Activated CD8-positive, alpha-beta memory T cell treated with anti-CD3 and anti-CD28 coated beads, Interleukin-2, amount 50 U/mL, for 1 hour (primary cell): ENCODE measurements around the gene UBB.
"Not testable (repeated sequence)": the region's sequence is repeated elsewhere in the genome, so short reads cannot be mapped to it uniquely, and the experiment has no call there.

ENCODE experiments used
- DNase-seq: peaks from one replicate; pipeline ENCODE4 v3.0.0-alpha.2; 2020; ENCODE audit errors: extremely low read depth

UBB gene

DNA sequence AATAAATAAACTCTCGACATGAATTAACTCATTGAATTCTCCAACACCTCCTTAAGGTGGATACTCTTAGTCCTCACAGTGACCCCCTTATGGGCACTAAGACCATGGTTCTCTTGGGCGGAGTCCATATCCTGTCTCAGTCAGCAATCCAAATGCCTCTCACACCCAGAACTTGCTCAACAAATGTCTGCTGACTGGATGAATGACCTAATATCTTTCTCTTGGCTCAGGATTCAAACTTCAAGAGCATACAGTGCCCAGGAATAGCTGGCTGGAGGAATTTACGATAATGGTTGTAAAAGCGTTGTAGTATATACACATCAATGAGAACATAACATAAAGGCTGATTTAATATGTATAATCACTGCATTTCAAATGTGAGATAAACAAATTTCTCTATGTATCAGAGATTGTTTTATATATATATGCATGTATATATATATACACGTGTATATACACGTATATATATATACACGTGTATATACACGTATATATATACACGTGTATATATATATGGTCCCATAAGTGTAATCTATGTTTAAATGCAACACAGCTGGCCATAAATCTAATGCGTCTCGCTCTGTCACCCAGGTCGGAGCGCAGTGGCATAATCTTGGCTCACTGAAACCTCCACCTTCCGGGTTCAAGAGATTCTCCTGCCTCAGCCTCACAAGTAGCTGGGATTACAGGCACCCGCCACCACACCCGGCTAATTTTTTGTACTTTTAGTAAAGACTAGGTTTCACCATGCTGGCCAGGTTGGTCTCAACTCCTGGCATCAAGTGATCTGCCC lies 6.5 kb upstream of the UBB start:
- DNase-seq, result no peak

DNA sequence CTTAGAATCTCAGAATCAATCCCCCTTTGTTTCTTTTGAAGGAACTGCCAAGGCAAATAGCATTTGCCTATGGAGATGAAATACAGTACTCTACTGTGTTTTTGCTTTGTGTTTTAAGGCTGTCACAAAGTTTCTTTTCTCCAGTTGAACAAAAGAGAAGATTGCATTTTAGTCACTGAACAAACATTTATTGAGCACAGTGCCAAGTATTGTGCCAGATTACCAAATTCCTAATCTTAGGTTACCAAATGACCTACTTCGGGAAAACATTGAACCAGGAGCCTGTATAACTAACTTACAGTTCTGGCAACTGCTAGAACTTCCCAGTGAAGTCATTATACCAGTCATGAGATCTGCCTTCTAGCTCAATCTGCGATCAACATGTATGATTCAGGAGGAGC lies 3.0 kb upstream of the UBB start:
- no peak for DNase-seq

DNA sequence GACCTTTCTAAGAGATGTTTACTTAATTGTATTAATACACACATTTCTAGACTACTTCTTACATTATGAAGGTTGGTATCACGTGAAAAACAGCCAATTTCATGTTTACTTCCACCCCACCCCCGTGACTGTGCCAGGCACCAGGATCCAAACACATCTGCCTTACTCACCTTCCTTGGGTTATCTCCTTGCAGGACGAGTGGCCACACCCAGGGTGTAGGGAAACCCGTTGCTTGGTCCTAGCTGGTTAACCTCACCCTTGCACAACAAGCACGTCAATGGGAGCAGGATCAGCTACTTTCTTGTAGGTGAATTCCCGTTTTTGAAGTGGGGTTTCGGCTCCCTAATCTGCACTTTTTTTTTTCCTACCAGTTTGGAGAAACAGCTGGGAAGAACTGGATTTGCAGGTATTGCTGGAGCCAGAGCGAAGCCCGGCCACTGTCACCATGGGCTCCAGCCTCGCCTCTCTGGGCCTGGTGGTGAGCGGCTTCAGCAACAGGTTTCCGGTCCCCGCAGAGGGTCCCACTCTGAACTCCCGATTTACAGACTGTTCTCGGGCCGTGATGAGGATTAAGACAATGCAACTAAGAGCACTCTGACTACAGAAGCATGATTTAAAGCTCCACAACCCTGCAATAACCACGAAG lies 2.1 kb upstream of the UBB start:
- DNase-seq, result no peak

DNA sequence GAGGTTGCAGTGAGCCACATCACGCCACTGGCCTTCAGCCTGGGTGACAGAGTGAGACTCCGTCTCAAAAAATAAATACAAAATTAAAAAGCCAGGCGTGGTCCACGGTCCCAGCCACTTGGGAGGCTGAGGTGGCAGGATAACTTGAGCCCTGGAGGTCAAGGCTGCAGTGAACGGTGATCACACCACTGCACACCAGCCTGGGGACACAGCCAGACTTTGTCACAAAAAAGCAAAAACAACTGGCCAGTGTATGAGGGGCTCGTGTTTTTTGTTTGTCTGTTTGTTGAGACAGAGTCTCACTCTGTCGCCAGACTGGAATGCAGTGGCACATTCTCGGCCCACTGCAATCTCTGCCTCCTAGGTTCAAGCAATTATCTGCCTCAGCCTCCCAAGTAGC lies 1.2 kb upstream of the UBB start:
- DNase-seq, result no peak

DNA sequence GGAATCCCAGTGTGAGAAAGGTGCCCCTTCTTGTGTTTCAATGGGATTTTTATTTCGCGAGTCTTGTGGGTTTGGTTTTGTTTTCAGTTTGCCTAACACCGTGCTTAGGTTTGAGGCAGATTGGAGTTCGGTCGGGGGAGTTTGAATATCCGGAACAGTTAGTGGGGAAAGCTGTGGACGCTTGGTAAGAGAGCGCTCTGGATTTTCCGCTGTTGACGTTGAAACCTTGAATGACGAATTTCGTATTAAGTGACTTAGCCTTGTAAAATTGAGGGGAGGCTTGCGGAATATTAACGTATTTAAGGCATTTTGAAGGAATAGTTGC lies 567 bp downstream of the UBB start:
- DNase-seq, result no peak

DNA sequence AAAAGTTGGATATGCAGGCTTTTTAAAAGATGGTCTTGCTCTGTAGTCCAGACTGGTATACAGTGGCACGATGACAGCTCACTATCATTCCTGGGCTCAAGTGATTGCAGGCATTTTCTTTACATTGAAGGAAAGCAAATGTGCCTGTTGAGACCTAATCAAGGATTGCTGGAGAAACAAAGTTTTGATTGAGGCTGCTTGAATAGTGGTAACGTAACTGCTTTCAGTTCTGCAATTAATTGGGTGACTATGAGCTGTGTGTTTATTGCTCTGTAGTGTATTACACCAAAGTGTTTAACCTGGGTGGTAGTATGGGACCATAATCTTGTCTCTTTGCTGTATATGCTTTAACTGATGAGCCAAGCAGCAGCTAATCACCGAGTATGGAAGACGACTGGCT lies 2.3 kb downstream of the UBB start:
- no peak for DNase-seq

DNA sequence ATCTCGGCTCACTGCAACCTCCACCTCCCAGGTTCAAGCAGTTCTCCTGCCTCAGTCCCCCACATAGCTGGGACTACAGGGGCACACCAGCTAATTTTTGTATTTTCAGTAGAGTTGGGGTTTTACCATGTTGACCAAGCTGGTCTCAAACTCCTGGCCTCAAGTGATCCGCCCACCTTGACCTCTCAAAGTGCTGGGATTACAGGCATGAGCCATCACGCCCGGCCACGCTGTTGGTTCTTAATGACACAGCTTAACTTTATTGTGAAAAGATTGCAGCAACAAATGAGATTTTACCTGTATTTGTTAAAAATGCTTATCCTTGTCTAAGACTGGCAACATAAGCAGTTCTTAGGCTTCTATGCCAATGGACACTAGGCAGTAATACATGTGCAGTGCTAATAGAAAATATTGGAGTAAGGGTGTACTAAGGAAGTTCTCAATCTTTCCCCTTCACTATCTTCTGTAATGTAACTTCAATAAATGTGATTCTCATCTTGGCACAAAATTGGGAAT lies 2.9 kb downstream of the UBB start:
- no peak for DNase-seq

DNA sequence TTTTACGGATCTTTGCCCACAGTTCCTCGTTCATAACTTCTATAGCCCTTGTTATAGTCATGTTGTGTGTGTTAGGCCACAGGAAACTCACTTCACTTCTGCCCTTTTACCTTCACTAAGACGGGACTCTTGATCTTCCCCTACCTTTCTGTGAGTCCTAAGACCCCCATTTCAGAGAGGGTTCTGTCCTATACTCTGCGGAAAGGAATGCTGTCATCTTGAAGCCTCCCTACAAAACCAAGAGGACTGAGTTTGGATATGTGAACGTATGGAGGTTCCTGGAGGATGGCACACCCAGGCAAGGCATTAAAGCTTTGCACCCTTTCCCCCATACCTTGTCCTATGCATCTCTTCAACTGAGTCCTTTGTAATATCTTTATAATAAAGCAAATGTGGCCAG lies 3.7 kb downstream of the UBB start:
- DNase-seq, result no peak

DNA sequence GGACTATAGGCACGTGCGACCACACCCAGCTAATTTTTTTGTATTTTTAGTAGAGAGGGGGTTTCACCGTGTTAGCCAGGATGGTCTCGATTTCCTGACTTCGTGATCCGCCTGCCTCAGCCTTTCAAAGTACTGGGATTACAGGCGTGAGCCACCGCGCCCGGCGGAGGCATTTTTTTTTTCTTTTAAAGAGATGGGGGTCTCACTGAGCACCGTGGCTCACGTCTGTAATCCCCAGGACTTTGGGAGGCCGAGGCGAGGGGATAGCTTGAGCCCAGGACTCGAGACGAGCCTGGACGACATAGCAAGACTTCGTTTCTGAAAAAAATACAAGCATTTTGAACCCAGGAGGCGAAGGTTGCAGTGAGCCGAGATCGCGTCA lies 5.2 kb downstream of the UBB start:
- not testable (repeated sequence) for DNase-seq

DNA sequence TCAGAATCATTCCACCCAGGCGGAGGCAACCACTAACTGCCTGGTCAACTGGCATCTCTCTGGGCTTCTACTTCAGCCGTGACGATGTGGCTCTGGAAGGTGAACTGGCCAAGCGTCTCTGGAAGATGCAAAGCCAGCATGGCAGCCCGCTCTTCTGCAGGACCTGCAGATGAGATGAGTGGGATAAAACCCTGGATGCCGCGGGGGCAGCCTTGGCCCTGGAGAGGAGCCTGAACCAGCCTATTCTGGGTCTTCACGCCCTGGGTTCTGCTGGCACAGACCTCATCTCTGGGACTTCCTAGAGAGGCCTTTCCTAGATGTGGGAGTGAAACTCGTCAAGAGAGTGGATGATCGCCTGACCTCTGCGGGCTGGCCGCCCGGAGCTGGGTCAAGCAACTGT lies 10.6 kb downstream of the UBB start:
- DNase-seq, result no peak

DNA sequence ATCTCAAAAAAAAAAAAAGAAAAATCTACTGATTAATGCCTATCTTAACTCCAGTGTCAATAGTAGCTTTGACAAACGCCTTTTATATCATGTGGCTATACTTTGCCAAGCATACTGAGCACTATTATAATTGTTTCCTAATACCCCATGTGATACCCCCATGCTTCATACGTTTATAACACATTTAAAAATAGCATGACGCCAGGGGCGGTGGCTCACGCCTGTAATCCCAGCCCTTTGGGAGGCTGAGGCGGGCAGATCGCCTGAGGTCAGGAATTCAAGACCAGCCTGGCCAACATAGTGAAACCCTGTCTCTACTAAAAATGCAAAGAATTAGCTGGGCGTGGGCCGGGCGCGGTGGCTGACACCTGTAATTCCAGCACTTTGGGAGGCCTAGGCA lies 11.6 kb downstream of the UBB start:
- DNase-seq, result not testable (repeated sequence)

DNA sequence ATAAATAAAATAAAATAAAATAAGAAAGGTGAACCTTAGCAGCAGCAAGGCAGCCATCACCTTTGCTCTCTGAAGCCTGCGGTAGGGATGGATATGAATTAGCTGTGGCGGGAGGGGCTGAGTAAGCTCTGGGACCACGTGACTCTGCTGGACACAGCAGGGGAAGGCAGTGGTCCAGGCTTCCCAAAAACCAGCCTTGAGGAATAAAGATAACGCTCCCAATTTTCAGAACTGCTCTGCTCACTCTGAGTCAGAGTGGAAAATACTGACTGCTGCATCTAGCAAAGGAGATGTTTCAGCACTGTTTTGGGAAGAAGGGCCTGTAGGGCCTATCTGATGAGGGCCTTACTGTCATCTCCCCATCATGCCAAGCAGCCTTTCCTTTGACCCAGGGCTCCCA lies 15.0 kb downstream of the UBB start:
- DNase-seq, result not testable (repeated sequence)

DNA sequence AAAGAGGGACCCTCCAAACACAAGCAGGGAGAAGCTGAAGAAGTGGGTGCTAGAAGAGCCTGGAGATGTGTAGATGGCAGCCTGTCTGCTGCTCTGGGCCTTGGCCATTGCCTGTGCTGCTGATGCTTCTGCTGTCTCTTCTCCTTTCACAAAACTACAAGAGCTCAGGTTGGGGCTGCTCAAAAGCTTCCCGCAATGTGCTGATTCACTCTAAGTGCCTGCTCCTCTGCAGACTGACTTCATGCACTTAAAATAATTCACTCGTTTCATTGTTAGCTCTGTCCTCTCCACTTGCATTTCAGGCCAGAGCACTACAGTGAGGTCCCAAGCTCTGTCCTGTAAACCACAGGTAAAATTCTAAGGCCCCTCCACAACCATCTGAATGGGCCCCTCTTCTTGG lies 15.8 kb downstream of the UBB start:
- DNase-seq, result not testable (repeated sequence)

DNA sequence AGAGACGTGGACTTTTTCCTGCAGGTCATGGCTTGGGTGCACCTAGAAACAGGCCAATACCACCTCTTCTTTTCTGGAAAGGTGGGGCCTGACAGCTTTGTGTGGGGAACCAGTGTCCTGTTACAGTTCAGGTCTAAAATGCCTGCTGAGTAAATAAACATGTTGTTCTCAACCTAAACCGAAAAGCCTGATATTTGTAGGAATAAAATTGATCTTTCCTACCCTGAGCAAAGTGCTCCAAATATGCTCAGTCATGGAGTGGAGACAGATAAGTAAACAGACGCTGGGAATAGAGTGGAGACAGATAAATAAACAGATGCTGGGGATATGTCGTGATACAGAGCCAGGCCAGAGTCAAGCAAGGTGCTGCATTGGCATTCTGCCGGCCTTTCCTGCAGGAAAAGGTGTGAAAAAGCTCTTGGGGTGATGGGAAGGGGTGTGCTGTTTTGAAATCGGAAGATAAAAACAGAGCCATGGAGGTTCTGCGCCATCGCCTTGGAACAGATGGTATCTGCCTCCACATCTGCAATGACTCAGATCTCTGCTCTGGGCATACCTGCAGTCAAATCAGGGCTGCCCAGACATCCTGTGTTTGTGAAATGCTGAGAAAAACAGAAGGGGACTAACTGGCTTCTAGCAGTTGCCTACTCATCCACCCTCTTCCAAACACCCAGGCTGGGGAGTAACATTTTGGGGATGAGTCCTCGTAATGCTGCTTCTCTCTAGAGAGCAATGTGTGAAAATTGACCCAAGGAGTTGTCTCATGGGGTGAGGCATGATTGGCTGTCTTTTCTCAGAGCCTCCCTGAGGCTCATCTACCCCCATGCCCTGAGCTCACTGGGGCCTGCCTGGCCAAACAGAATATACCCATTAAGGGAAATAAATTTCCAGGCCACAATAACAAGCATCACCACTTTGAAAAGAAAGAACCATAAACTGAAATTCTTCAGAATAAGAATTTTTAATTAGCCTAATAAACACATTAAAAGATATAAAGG lies 17.7 kb downstream of the UBB start:
- DNase-seq, result no peak

DNA sequence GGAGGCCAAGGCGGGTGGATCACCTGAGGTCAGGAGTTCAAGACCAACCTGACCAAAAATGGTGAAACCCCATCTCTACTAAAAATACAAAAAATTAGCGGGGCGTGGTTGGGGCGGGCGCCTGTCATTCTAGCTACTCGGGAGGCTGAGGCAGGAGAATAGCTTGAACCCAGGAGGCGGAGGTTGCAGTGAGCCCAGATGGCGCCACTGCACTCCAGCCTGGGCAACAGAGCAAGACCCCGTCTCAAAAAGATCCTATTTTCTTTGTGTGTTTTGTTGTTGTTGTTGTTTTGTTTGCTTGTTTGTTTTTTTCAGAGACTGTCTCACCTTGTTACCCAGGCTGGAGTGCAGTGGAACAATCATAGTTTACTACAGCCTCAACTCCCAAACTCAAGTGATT lies 23.0 kb downstream of the UBB start:
- not testable (repeated sequence) for DNase-seq

DNA sequence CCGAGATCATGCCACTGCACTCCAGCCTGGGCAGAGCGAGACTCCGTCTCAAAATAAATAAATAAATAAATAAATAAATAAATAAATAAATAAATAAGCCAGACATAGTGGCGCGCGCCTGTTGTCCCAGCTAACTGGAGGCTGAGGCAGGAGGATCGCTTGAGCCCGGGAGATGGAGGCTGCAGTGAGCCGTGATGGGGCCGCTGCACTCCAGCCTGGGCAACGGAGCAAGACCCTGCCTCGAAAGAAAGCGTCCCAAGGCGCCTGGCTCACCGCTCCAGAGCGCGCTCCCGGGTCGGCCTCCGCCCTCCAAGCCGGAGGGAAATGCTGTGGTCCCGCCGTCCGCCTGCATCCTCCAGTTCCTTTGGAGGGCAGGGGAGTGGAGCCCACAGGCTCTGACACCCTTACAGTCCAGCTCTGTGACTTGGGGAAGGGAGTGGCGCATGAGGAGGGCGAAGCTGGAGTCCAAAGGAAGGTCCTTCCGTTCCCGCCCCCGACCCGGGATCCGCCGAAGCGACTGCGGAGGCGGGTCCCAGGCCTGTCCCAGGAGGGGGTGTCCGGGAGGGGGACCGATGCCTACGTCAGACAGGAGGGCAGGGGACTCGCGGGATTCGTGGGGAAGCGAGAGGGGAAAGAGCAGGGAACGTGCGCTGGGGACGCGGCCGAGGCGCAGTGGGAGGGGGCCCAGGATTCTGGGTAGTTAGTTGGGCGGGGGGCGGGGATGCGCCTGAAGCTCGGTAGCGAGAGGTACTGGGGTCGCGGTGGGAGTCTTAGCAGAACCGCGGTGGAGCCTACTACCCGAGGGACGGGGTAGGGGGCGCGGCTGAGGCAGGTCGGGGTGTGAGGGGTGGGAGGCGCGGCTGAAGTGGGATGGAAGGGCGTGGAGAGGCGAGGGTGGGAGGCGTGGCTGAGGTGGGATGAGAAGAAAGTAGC lies 26.1 kb downstream of the UBB start:
- no peak for DNase-seq

DNA sequence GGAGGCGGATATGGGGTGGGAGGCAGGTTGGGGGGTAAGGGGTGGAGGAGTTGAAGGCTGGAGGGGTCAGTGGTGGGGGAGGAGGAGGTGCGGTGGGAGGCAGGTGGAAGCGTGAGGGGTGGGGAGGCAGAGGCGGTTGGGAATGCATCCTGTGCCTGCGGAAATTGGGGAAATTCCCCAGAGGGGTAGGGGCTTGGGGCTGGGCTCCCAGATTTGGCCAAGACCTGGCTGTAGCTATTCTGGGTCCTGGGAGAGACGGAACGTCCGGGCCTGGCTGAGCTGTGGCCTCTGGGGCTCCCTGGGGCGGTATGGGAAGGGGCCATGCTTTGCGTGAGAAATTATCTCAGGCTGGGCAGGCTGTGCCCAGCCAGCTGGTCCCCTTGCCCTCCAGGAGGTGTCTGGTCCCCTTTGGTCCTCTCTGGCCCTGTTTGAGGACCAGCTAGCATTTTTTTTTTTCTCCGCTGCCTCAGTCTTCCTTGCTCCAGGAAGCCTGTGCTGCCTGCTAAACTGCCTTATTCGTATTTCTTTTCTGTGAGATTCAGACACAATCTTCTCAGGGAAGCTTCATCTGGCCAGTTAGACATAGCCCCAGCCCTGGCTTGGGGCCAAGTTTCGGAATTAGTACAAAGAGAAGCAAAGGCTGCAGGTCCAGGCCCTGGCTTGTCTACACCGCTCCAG lies 27.2 kb downstream of the UBB start:
- no peak for DNase-seq

DNA sequence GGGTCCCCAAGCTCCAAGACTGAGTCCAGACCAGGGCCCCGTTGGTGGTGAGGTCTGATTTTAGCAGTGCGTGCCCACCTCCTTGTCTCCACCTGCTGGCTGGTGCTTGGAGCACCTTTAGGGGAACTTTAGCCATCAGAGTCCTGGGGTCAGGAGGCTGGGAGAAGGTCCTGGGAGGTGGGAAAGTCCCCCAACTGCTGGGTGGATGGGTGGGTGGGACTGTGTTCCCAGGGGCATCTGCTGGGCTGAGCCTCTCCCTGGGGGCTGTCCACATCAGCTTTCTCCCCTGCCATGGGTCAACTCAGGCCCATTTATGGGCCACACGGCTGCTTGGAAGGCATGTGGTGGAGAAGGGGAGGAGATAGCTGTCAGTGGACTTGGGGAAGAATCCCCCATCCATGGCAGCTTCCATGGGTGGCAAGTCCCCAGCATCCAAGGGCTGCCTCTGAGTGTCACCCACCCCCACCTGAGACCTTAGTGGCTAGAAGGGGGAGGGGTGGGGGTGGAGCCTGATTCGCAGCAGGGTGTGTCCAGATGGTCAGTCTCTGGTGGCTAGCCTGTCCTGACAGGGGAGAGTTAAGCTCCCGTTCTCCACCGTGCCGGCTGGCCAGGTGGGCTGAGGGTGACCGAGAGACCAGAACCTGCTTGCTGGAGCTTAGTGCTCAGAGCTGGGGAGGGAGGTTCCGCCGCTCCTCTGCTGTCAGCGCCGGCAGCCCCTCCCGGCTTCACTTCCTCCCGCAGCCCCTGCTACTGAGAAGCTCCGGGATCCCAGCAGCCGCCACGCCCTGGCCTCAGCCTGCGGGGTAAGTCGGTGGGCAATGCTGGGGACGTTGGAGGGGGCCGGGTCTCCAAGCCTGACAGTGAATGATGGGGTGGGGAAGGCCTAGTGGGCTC lies 34.4 kb downstream of the UBB start, which contains the start of gene TRPV2:
TRPV2 (plus strand) TSS at position 541 of the 894 bp plus-strand sequence. CDS start 2,098 bp downstream, outside the sequence.
- no peak for DNase-seq

DNA sequence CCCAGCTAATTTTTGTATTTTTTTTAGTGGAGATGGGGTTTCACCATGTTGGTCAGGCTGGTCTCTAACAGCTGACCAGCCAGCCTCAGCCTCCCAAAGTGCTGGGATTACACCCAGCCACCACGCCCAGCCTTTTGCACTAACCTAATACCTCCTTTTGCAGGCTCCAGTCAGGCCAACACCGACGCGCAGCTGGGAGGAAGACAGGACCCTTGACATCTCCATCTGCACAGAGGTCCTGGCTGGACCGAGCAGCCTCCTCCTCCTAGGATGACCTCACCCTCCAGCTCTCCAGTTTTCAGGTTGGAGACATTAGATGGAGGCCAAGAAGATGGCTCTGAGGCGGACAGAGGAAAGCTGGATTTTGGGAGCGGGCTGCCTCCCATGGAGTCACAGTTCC lies 36.5 kb downstream of the UBB start:
- no peak for DNase-seq
